Measurements from ENCODE around the gene SLC7A14.

The SLC7A14 gene

DNA sequence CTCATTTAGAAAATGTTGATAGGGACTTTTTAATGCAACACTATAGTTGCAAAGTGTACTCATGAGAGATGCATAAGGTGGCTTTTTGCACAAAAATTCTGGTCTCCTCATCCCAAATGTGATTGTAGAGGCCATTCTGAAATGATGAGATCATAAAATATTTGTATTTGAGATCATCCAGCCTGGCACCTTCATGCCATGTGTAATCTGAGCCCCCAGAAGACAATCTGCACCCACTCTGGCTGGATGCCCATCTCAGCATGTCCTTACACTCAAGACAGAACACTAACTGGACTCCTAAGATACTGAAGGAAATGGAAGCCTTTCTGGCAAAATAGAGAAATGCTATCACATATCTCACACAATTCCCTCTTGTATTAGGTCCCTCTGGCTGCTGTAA, 49.2 kb downstream of the SLC7A14 start:
- Histone ChIP-seq H3K9ac (ENCODE audit: insufficient read length) (no peak overlapping the region), H3K27ac (no peak overlapping the region), H3K4me3 (no peak overlapping the region), H3K36me3 (ENCODE audit: insufficient read depth, low read length) (no peaks in the 10 kb centered on the region), H3K9me3 (ENCODE audit: low read depth, low read length) (no peaks in the 10 kb centered on the region)
- TF ChIP-seq POLR2AphosphoS5 (IDR thresholded peaks at IDR 0.05; ENCODE audit: borderline replicate concordance, low read depth, low read length) (no peak), EZH2 (IDR thresholded peaks at IDR 0.05) (no peak), FOXP2 (optimal IDR thresholded peaks at IDR 0.05; ENCODE audit: control extremely low read depth, extremely low read length, insufficient read depth) (no peak)
- no peak for DNase-seq (ENCODE audit: low read depth, low spot score)

DNA sequence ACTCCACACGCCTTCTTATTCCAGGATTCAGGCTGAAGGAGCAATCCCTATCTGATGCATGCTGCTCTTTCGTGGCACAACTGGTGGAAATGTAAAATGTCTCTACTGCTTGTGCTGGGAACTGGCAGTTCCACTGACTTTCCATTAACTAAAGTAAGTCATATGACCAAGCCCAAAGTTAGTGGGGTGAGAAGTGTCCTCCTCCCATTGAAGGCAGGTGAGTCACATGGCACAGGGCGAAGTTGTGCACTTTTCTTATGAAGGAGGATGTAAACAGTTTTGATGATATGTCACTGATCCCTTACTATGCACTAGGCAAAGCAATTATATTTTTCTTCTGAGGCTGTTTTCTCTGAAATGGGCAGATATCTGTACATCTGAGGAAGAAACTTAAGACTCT, 51.6 kb downstream of the SLC7A14 start:
- no peak overlapping the region for H3K9ac ChIP-seq (ENCODE audit: insufficient read length)
- H3K36me3 ChIP-seq (ENCODE audit: insufficient read depth, low read length) = no peaks in the 10 kb centered on the region
- no peak overlapping the region for H3K4me3 ChIP-seq
- no peaks in the 10 kb centered on the region for H3K9me3 ChIP-seq (ENCODE audit: low read depth, low read length)
- no peak overlapping the region for H3K27ac ChIP-seq
- TF ChIP-seq FOXP2 (optimal IDR thresholded peaks at IDR 0.05; ENCODE audit: control extremely low read depth, extremely low read length, insufficient read depth) (no peak), EZH2 (IDR thresholded peaks at IDR 0.05) (no peak), POLR2AphosphoS5 (IDR thresholded peaks at IDR 0.05; ENCODE audit: borderline replicate concordance, low read depth, low read length) (no peak)
- no peak for DNase-seq (ENCODE audit: low read depth, low spot score)

DNA sequence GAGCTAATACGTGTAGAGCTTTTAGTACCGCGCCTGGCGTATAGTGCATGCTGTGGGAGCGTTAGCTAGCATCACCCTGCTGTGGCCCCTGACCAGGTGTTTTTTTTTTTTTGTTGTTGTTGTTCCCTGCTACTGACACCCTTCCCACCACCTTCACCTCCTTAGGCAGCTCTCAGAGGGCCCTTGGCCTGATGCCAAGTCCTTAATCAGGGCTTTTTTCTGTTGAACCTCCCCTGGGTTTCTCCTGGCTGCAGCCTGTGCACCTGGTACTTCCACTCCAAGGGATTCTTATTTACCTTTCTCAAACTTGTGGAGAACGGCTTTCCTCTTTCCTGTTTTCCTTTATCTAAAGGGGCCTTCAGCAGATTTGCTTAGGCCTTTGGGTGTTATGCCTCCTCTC, 53.3 kb downstream of the SLC7A14 start:
- no peak overlapping the region for H3K27ac ChIP-seq
- DNase-seq (ENCODE audit: low read depth, low spot score) = no peak

DNA sequence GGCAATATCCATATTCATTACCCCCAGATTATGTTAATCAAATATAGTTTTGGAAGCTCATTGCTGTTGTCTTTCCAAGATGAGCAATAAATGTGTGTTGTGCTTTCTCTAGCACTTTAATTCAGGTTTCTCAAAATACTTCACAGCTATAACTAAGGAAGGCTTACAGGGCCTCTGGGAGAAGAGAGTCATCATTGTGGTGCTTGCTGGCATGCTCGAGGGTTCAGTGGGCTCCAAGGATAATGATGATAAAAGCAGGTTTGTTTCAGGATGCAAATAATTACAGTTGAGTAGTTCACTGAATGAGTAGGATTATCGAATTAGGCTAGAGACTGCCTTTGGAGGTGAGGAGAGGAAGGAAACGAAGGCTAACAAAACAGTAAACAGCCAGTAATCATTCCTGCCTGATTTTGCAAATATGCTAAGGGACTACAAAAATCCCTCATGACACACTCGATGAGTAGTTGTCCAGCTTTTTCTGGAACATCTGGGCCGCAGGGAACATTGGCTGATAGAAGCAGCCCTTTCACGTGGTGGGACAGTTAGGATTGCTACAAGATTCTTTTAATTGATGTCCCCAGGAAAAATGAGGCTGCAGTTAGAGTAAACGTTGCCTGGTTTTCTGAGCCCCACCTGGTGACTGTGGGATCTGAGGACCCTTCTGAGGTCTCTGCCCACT, 54.1 kb downstream of the SLC7A14 start:
- DNase-seq (ENCODE audit: low read depth, low spot score) = no peak
- Histone ChIP-seq H3K9ac (ENCODE audit: insufficient read length) (no peak overlapping the region), H3K4me3 (no peak overlapping the region), H3K9me3 (ENCODE audit: low read depth, low read length) (no peaks in the 10 kb centered on the region), H3K36me3 (ENCODE audit: insufficient read depth, low read length) (no peaks in the 10 kb centered on the region), H3K27ac (no peak overlapping the region)
- TF ChIP-seq EZH2 (IDR thresholded peaks at IDR 0.05) (no peak), POLR2AphosphoS5 (IDR thresholded peaks at IDR 0.05; ENCODE audit: borderline replicate concordance, low read depth, low read length) (no peak), FOXP2 (optimal IDR thresholded peaks at IDR 0.05; ENCODE audit: control extremely low read depth, extremely low read length, insufficient read depth) (no peak)

More for the DNA sequence above, 53.3 kb downstream of the SLC7A14 start:
- Histone ChIP-seq H3K4me3 (no peak overlapping the region), H3K36me3 (ENCODE audit: insufficient read depth, low read length) (no peaks in the 10 kb centered on the region), H3K9me3 (ENCODE audit: low read depth, low read length) (no peaks in the 10 kb centered on the region), H3K9ac (ENCODE audit: insufficient read length) (no peak overlapping the region)
- no peak for TF ChIP-seq EZH2 (IDR thresholded peaks at IDR 0.05)
- no peak for TF ChIP-seq FOXP2 (optimal IDR thresholded peaks at IDR 0.05; ENCODE audit: control extremely low read depth, extremely low read length, insufficient read depth)
- no peak for TF ChIP-seq POLR2AphosphoS5 (IDR thresholded peaks at IDR 0.05; ENCODE audit: borderline replicate concordance, low read depth, low read length)

DNA sequence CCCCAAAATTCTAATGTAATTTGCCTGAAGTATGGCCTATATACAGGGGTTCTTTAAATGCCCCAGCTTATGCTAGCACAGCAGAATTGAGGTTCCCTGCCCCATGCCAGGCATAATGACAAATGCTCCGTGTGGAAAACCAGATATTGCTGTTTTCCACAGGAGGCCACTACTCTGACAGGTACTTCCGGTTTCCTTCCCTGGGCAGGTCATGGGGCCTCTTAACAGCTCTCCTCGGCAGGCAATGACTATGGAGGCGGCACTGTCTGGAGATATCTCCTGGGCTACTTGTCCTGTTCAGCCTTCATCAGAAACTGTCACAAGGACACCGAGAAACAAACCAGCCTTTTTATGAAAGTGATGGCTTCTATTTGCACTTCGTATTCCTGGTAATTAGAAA, 54.8 kb downstream of the SLC7A14 start:
- H3K9me3 ChIP-seq (ENCODE audit: low read depth, low read length) = no peaks in the 10 kb centered on the region
- no peak for TF ChIP-seq POLR2AphosphoS5 (IDR thresholded peaks at IDR 0.05; ENCODE audit: borderline replicate concordance, low read depth, low read length)
- no peak for TF ChIP-seq EZH2 (IDR thresholded peaks at IDR 0.05)
- TF ChIP-seq FOXP2 (optimal IDR thresholded peaks at IDR 0.05; ENCODE audit: control extremely low read depth, extremely low read length, insufficient read depth) = no peak
- H3K36me3 ChIP-seq (ENCODE audit: insufficient read depth, low read length) = no peaks in the 10 kb centered on the region
- H3K27ac ChIP-seq = no peak overlapping the region
- no peak overlapping the region for H3K9ac ChIP-seq (ENCODE audit: insufficient read length)
- H3K4me3 ChIP-seq = no peak overlapping the region
- no peak for DNase-seq (ENCODE audit: low read depth, low spot score)

DNA sequence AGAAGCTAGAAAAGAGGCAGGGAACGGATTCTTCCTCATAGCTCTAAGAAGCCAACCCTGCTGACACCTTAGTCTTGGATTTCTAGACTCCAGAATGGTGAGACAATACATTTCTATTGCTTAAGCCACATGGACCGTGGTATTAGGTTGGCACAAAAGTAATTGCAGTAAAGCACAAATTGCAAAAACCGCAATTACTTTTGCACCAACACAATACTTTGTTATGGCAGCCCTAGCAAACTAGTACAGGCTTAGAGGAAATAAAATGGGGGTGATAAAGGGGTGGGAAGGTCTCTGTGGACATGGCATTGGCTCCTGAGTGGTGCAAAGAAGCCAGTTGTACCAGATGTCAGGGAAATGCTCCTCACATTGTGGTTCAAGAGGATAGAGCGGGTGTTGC, 56.0 kb downstream of the SLC7A14 start:
- Histone ChIP-seq H3K9ac (ENCODE audit: insufficient read length) (no peak overlapping the region), H3K36me3 (ENCODE audit: insufficient read depth, low read length) (no peaks in the 10 kb centered on the region), H3K4me3 (no peak overlapping the region), H3K27ac (no peak overlapping the region), H3K9me3 (ENCODE audit: low read depth, low read length) (no peaks in the 10 kb centered on the region)
- TF ChIP-seq EZH2 (IDR thresholded peaks at IDR 0.05) = no peak
- no peak for TF ChIP-seq POLR2AphosphoS5 (IDR thresholded peaks at IDR 0.05; ENCODE audit: borderline replicate concordance, low read depth, low read length)
- no peak for TF ChIP-seq FOXP2 (optimal IDR thresholded peaks at IDR 0.05; ENCODE audit: control extremely low read depth, extremely low read length, insufficient read depth)
- DNase-seq (ENCODE audit: low read depth, low spot score) = no peak

DNA sequence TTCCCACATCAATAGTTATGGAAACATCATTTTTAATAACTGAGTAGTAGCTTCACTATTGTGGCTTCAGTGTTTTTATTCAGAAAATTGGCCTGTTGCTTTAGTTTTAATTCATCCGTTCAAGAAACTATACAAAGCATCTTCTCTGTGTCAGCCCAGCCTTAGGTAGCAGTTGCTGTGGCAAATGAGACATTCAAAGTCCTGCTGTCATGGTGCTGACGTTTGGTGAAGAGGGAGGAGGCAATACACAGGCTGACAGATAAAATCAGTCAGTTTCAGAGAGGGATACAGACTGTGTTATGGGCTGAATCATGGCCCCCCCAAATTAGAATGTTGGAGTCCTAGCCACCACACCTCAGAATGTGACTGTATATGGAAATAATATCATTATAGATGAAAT, 56.5 kb downstream of the SLC7A14 start:
- H3K36me3 ChIP-seq (ENCODE audit: insufficient read depth, low read length) = no peaks in the 10 kb centered on the region
- H3K4me3 ChIP-seq = no peak overlapping the region
- TF ChIP-seq FOXP2 (optimal IDR thresholded peaks at IDR 0.05; ENCODE audit: control extremely low read depth, extremely low read length, insufficient read depth) = no peak
- no peak for TF ChIP-seq POLR2AphosphoS5 (IDR thresholded peaks at IDR 0.05; ENCODE audit: borderline replicate concordance, low read depth, low read length)
- no peak for TF ChIP-seq EZH2 (IDR thresholded peaks at IDR 0.05)
- no peak for DNase-seq (ENCODE audit: low read depth, low spot score)
- no peak overlapping the region for H3K9ac ChIP-seq (ENCODE audit: insufficient read length)
- no peak overlapping the region for H3K27ac ChIP-seq
- no peaks in the 10 kb centered on the region for H3K9me3 ChIP-seq (ENCODE audit: low read depth, low read length)

DNA sequence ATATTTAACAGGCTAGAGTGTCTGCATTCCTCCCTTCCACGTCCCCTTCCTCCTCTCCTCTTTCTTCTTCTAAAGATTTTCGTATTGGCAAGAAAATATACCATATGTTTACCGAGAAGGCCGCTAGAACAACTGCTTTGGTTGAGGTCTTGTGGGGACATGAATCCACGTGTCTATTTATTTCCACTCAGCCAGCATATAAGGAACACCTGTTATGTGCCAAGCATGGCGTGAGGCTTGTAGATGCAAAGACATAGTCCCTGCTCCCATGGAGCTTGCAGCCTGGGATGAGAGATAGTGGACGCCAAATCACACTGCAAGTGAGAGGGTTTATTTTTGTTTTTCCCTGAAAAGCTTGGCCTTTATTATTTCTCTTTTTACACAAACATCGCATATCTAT, 57.1 kb downstream of the SLC7A14 start:
- no peak overlapping the region for H3K27ac ChIP-seq
- no peak for DNase-seq (ENCODE audit: low read depth, low spot score)
- no peak overlapping the region for H3K9ac ChIP-seq (ENCODE audit: insufficient read length)
- TF ChIP-seq POLR2AphosphoS5 (IDR thresholded peaks at IDR 0.05; ENCODE audit: borderline replicate concordance, low read depth, low read length) (no peak), EZH2 (IDR thresholded peaks at IDR 0.05) (no peak), FOXP2 (optimal IDR thresholded peaks at IDR 0.05; ENCODE audit: control extremely low read depth, extremely low read length, insufficient read depth) (no peak)
- no peaks in the 10 kb centered on the region for H3K9me3 ChIP-seq (ENCODE audit: low read depth, low read length)
- no peak overlapping the region for H3K4me3 ChIP-seq
- no peaks in the 10 kb centered on the region for H3K36me3 ChIP-seq (ENCODE audit: insufficient read depth, low read length)

DNA sequence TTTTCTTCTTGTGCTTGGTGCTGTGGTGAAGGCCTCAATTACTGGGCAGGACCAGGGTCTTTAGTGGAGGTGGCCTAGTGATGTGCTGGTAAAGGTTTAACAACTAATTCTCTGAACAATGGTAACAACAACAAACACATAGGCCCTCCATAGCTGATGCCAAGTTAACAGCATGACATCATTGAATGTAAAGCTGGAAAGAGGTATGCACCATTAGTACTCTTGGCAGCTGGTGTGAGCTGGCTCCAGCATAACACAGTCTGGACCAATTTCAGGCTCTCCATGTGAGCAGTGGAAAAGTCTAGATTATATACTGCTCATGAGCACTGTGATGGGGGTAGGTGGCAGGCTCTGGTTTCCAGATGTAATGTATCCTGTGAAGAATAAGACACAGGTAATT, 61.8 kb downstream of the SLC7A14 start:
- Histone ChIP-seq H3K4me3 (no peak overlapping the region), H3K36me3 (ENCODE audit: insufficient read depth, low read length) (no peaks in the 10 kb centered on the region), H3K27ac (no peak overlapping the region), H3K9ac (ENCODE audit: insufficient read length) (no peak overlapping the region), H3K9me3 (ENCODE audit: low read depth, low read length) (no peaks in the 10 kb centered on the region)
- no peak for TF ChIP-seq EZH2 (IDR thresholded peaks at IDR 0.05)
- no peak for TF ChIP-seq POLR2AphosphoS5 (IDR thresholded peaks at IDR 0.05; ENCODE audit: borderline replicate concordance, low read depth, low read length)
- TF ChIP-seq FOXP2 (optimal IDR thresholded peaks at IDR 0.05; ENCODE audit: control extremely low read depth, extremely low read length, insufficient read depth) = no peak
- DNase-seq (ENCODE audit: low read depth, low spot score) = no peak
